ENCODE measurements around the gene SH3RF3. TPM values are rescaled to one million over a fixed set of nuclear protein-coding genes. Genes with fewer than 3 reads are reported as not detected.

Gene SH3RF3
- total and polyA plus RNA-seq, 10 of the 15 experiments (the other 5 are each of a cell fraction or from before 2014, with no cell fraction given): 0.08 to 8.8 (median 2.3) TPM

DNA sequence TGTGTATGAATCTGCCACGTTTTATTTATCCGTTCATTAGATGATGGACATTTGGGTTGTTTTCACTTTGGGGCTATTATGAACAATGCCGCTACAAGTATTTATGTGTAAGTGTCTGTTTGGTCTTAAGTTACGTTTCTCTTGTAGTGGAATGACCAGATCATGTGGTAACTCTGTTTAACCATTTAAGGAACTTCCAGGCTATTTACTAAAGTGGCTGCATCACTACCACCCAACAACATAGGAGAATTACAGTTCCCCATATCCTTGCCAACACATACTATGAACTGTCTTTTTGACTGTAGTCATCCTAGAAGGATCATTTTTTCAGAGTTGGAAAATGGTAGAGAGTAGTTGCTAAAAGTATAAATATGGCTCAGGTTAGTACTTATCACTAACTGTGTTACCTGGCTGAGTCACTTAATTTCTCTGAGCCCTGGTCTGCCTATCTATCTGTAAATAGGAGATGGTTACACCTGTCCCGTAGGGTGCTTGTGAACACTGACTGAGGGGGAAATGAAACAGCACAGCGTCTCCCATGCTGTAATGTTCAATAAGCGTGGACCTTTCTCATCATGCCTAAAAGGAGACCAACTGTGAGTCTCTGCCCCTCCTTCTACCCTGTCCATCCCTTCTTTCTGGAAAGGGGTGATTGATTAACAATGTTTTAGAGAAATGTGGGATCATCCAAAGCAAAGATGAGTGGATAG is 103.1 kb downstream of the SH3RF3 start:
- in situ Hi-C loops (cut with MboI): no loop called here
- CTCF ChIA-PET: interaction anchor here (0.9 to 2.3 kb wide), 3 partner anchors 12 to 16 kb away, joined by 3 to 6 read pairs (median 5); no protein-coding TSS in a partner anchor
- no peak for DNase-seq (ENCODE audit: low read depth, low spot score)
- no TSS peak for BruUV-seq (replicated peaks)
- Histone ChIP-seq H3K27me3 (replicated peaks in 1 of 2; ENCODE audit: control insufficient read depth in 2 of 2, insufficient read depth in 2 of 2, low read length in 1 of 2) (no peaks in the 10 kb centered on the region), H3K79me2 (ENCODE audit: control insufficient read depth, insufficient read depth, low read length) (peaks cover 2% of the 10 kb centered on the region; the same call in 1 of the 2 replicates), H3K9ac (ENCODE audit: control insufficient read depth, insufficient read depth, low read length) (no peak overlapping the region), H4K20me1 (ENCODE audit: control insufficient read depth, insufficient read depth) (no peaks in the 10 kb centered on the region), H2AFZ (ENCODE audit: control insufficient read depth, low read depth, low read length) (no peak overlapping the region), H3K4me3 (no peak overlapping the region), H3K4me2 (ENCODE audit: control insufficient read depth, insufficient read depth) (no peak overlapping the region), H3K4me1 (ENCODE audit: control insufficient read depth, insufficient read depth, low read length) (peaks cover 9% of the 10 kb centered on the region), H3K27ac (ENCODE audit: control insufficient read depth, insufficient read depth) (peak overlapping the region; percentile 20; the same call in 1 of the 2 replicates), H3K9me3 (replicated peaks; ENCODE audit: control insufficient read depth, insufficient read depth, low read length) (no peaks in the 10 kb centered on the region; the same call in 1 of the 3 replicates), H3K36me3 (ENCODE audit: control insufficient read depth in 2 of 2, insufficient read depth in 2 of 2, low read length in 1 of 2) (no peaks in the 10 kb centered on the region)
- no peak for FAIRE-seq
- SMC1A ChIA-PET (ENCODE audit: uncharacterized antibody, unreplicated experiment): interaction anchor here (0.7 to 2.6 kb wide), 9 partner anchors 9 to 98 kb away, joined by 3 to 17 read pairs (median 4); no protein-coding TSS in a partner anchor
- TF ChIP-seq, protein P1, sequence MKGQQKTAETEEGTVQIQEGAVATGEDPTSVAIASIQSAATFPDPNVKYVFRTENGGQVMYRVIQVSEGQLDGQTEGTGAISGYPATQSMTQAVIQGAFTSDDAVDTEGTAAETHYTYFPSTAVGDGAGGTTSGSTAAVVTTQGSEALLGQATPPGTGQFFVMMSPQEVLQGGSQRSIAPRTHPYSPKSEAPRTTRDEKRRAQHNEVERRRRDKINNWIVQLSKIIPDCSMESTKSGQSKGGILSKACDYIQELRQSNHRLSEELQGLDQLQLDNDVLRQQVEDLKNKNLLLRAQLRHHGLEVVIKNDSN (IDR thresholded peaks at IDR 0.05; ENCODE audit: borderline replicate concordance, extremely low read length, insufficient read depth, low read depth, low read length): no peak
- 0 out of 4 replicates have a peak, but pooled peaks of 1 of the 2 experiments have one; percentile 31 for TF ChIP-seq SRF (IDR thresholded peaks at IDR 0.05; ENCODE audit: low read depth in 2 of 2, low read length in 2 of 2)
- POLR2A ChIA-PET: interaction anchor here (1.0 kb wide), 1 partner anchor 22 kb away, joined by 3 read pairs; no protein-coding TSS in a partner anchor
- intact Hi-C loops (cut with micrococcal nuclease; ENCODE audit: unreplicated experiment): no loop called here
- peak; percentile 81 for ATAC-seq
- 36% methylated on average over 7 of the region's 7 CpGs for WGBS (ENCODE audit: insufficient coverage, insufficient replicate concordance, low lambda C conversion rate, missing lambda C conversion rate)
- RAD21 ChIA-PET (ENCODE audit: unreplicated experiment): interaction anchor here (0.7 to 3.6 kb wide), 8 partner anchors 13 to 101 kb away, joined by 3 to 15 read pairs (median 4); no protein-coding TSS in a partner anchor

DNA sequence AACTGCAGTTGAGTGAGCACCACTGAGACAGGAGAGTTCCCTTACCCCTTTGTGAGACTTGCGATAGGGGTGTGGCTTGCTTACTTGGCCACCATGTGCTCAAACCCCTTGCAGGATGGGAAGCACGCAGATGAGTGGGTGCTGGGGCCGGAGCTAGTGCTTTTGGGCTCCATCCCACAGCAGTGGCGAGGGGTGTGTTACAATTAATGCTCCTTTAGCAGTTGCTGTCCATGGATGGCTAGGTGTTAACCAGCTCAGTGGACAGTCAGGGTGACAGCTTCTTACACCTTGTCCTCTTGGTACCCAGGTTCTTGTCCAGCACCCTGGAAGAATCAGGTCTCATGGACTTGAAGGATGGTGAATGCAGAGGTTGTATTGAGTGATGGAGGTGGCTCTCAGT is 103.9 kb downstream of the SH3RF3 start:
- no peak overlapping the region for H2AFZ ChIP-seq (ENCODE audit: control insufficient read depth, low read depth, low read length)
- no peak for TF ChIP-seq KLF5 (IDR thresholded peaks at IDR 0.05; ENCODE audit: partially characterized antibody)
- TF ChIP-seq JUND (IDR thresholded peaks at IDR 0.05; ENCODE audit: low read depth, low read length): no peak
- TF ChIP-seq PAX8 (IDR thresholded peaks at IDR 0.05): no peak

More for the DNA sequence above, 103.9 kb downstream of the SH3RF3 start:
- intact Hi-C loops (cut with micrococcal nuclease; ENCODE audit: unreplicated experiment): no loop called here
- SMC1A ChIA-PET (ENCODE audit: uncharacterized antibody, unreplicated experiment): interaction anchor here (0.7 to 2.6 kb wide), 6 partner anchors 8 to 24 kb away, joined by 3 to 17 read pairs (median 4); no protein-coding TSS in a partner anchor
- no peaks in the 10 kb centered on the region for H4K20me1 ChIP-seq (ENCODE audit: control insufficient read depth, insufficient read depth)
- H3K27me3 ChIP-seq (replicated peaks in 1 of 2; ENCODE audit: control insufficient read depth in 2 of 2, insufficient read depth in 2 of 2, low read length in 1 of 2): no peaks in the 10 kb centered on the region
- H3K9ac ChIP-seq (ENCODE audit: control insufficient read depth, insufficient read depth, low read length): no peak overlapping the region
- POLR2A ChIA-PET: interaction anchor here (1.0 kb wide), 1 partner anchor 23 kb away, joined by 3 read pairs; no protein-coding TSS in a partner anchor
- 0 out of 2 replicates have a peak overlapping the region, but pooled peaks have one; percentile 18 for H3K27ac ChIP-seq (ENCODE audit: control insufficient read depth, insufficient read depth)
- H3K9me3 ChIP-seq (replicated peaks; ENCODE audit: control insufficient read depth, insufficient read depth, low read length): no peaks in the 10 kb centered on the region; the same call in 1 of the 3 replicates
- peak; percentile 18; the same call in 1 of the 3 replicates for ATAC-seq
- BruUV-seq (replicated peaks): no TSS peak
- 32% methylated on average over 4 of the region's 4 CpGs for WGBS (ENCODE audit: insufficient coverage, insufficient replicate concordance, low lambda C conversion rate, missing lambda C conversion rate)
- H3K79me2 ChIP-seq (ENCODE audit: control insufficient read depth, insufficient read depth, low read length): peaks cover 2% of the 10 kb centered on the region; the same call in 1 of the 2 replicates
- no peak for DNase-seq (ENCODE audit: low read depth, low spot score)
- RAD21 ChIA-PET (ENCODE audit: unreplicated experiment): interaction anchor here (0.7 to 3.6 kb wide), 6 partner anchors 13 to 102 kb away, joined by 3 to 15 read pairs (median 4); no protein-coding TSS in a partner anchor
- no peak for FAIRE-seq
- CTCF ChIA-PET: interaction anchor here (0.9 to 1.7 kb wide), 2 partner anchors 17 to 278 kb away, joined by 3 to 4 read pairs; no protein-coding TSS in a partner anchor
- H3K4me2 ChIP-seq (ENCODE audit: control insufficient read depth, insufficient read depth): no peak overlapping the region
- no peak overlapping the region for H3K4me3 ChIP-seq
- H3K36me3 ChIP-seq (ENCODE audit: control insufficient read depth in 2 of 2, insufficient read depth in 2 of 2, low read length in 1 of 2): no peaks in the 10 kb centered on the region
- H3K4me1 ChIP-seq (ENCODE audit: control insufficient read depth, insufficient read depth, low read length): peaks cover 9% of the 10 kb centered on the region; the same call in 1 of the 2 replicates
- in situ Hi-C loops (cut with MboI): no loop called here

Measured in GM12878 (cell line).